ENCODE results near the gene PPID. TPM values are rescaled to one million over a fixed set of nuclear protein-coding genes. Genes with fewer than 3 reads are reported as not detected.
"Not testable (repeated sequence)": the region's sequence is repeated elsewhere in the genome, so short reads cannot be mapped to it uniquely, and the experiment has no call there.

Gene PPID
- total RNA-seq, 1 experiment from 2014 or later, result 43.3 TPM

DNA sequence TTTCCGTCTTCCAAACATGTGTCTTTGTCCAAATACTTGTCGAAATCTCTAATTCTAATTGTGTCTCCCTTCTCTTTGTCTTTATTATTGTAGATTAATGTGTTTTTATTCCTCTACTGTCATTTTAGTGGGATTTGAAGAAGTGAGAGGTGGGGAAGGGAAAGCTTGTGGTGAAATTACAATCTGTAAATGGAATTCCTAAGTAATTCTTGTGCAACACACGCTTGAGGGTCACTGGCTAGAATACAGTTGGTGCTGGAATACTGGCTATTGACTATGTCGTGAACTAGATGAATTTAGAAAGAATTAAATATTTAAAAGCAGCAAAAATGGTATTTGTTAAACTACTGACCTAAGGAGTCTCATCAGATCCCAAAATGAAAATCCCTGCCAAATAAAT lies 34.9 kb upstream of the PPID start:
- Histone ChIP-seq H3K9me2 (replicated peaks; ENCODE audit: low read length) (no peaks in the 10 kb centered on the region), H3K9ac (ENCODE audit: low read length) (no peak overlapping the region), H3K9me3 (ENCODE audit: low read length) (no peaks in the 10 kb centered on the region), H3K4me3 (ENCODE audit: low read length) (no peak overlapping the region), H3K36me3 (ENCODE audit: low read depth, low read length) (no peaks in the 10 kb centered on the region), H4K20me1 (ENCODE audit: low read length) (no peaks in the 10 kb centered on the region), H3K27me3 (ENCODE audit: low read length) (no peaks in the 10 kb centered on the region), H3K27ac (ENCODE audit: low read length) (no peak overlapping the region), H3K4me1 (ENCODE audit: insufficient read depth, low read length) (no peaks in the 10 kb centered on the region), H3F3A (ENCODE audit: low read length, unreplicated experiment) (no peaks in the 10 kb centered on the region), H3K4me2 (ENCODE audit: low read length) (no peak overlapping the region), H2AFZ (ENCODE audit: low read length) (no peak overlapping the region), H3K79me2 (ENCODE audit: low read length) (no peaks in the 10 kb centered on the region)
- TF ChIP-seq, protein P1, sequence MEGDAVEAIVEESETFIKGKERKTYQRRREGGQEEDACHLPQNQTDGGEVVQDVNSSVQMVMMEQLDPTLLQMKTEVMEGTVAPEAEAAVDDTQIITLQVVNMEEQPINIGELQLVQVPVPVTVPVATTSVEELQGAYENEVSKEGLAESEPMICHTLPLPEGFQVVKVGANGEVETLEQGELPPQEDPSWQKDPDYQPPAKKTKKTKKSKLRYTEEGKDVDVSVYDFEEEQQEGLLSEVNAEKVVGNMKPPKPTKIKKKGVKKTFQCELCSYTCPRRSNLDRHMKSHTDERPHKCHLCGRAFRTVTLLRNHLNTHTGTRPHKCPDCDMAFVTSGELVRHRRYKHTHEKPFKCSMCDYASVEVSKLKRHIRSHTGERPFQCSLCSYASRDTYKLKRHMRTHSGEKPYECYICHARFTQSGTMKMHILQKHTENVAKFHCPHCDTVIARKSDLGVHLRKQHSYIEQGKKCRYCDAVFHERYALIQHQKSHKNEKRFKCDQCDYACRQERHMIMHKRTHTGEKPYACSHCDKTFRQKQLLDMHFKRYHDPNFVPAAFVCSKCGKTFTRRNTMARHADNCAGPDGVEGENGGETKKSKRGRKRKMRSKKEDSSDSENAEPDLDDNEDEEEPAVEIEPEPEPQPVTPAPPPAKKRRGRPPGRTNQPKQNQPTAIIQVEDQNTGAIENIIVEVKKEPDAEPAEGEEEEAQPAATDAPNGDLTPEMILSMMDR (conservative IDR thresholded peaks at IDR 0.05; ENCODE audit: low read depth, low read length), result no peak
- TF ChIP-seq EZH2phosphoT487 (IDR thresholded peaks at IDR 0.05; ENCODE audit: borderline replicate concordance, low read length) (no peak), EZH2 (IDR thresholded peaks at IDR 0.05; ENCODE audit: low read length, unreplicated experiment) (no peak)
- DNase-seq (no peak), ATAC-seq (no peak)
- ChIA-PET POLR2A (ENCODE audit: unreplicated experiment) (no interaction called here), CTCF (no interaction called here)
- BruUV-seq (replicated peaks), result no TSS peak
- intact Hi-C loops (cut with micrococcal nuclease), result no loop called here

DNA sequence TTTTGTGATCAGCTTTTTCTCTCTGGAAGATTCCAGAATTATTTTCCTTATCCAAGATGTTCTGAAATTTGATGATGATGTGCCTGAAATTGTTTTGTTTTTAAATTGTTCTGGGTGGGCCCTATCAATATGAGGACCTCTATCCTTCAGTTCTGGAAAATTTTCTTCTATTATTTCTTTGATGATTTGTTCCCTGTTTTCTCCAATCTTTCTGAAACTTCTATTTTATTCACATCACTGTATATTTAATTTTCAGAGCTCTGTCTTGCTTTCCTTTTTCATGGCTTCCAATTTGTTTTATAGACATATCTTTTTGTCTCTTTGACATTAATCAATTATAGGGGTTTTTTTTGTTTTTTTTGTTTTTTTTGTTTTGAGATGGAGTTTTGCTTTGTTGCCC lies 33.4 kb upstream of the PPID start:
- H4K20me1 ChIP-seq (ENCODE audit: low read length), result no peaks in the 10 kb centered on the region
- no peak overlapping the region for H3K9ac ChIP-seq (ENCODE audit: low read length)
- DNase-seq (no peak), ATAC-seq (no peak)
- H3K4me3 ChIP-seq (ENCODE audit: low read length), result no peak overlapping the region
- no peak overlapping the region for H3K27ac ChIP-seq (ENCODE audit: low read length)
- H3K27me3 ChIP-seq (ENCODE audit: low read length), result no peaks in the 10 kb centered on the region
- POLR2A ChIA-PET (ENCODE audit: unreplicated experiment), result no interaction called here
- H3K9me3 ChIP-seq (ENCODE audit: low read length), result no peaks in the 10 kb centered on the region
- no peak overlapping the region for H2AFZ ChIP-seq (ENCODE audit: low read length)
- intact Hi-C loops (cut with micrococcal nuclease), result no loop called here
- BruUV-seq (replicated peaks), result no TSS peak
- no peak overlapping the region for H3K4me2 ChIP-seq (ENCODE audit: low read length)
- CTCF ChIA-PET, result no interaction called here
- no peaks in the 10 kb centered on the region for H3K36me3 ChIP-seq (ENCODE audit: low read depth, low read length)
- H3K79me2 ChIP-seq (ENCODE audit: low read length), result no peaks in the 10 kb centered on the region
- H3K4me1 ChIP-seq (ENCODE audit: insufficient read depth, low read length), result no peaks in the 10 kb centered on the region
- H3F3A ChIP-seq (ENCODE audit: low read length, unreplicated experiment), result no peaks in the 10 kb centered on the region
- no peaks in the 10 kb centered on the region for H3K9me2 ChIP-seq (replicated peaks; ENCODE audit: low read length)
- TF ChIP-seq, protein P1 (conservative IDR thresholded peaks at IDR 0.05; ENCODE audit: low read depth, low read length), result no peak
- TF ChIP-seq EZH2phosphoT487 (IDR thresholded peaks at IDR 0.05; ENCODE audit: borderline replicate concordance, low read length), result no peak
- no peak for TF ChIP-seq EZH2 (IDR thresholded peaks at IDR 0.05; ENCODE audit: low read length, unreplicated experiment)

DNA sequence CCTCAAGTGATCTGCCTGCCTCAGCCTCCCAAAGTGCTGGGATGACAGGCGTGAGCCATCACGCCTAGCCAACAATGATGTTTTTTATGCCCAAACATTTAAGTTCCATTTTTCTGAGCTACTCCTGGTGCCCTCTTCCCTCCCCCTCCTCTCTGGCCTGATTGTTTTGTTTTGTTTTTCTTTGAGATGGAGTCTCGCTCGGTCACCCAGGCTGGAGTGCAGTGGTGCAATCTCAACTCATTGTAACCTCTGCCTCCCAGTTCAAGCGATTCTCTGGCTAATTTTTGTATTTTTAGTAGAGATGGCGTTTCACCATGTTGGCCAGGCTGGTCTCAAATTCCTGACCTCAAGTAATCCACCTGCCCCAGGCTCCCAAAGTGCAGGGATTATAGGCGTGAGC lies 32.6 kb upstream of the PPID start:
- H3K9me2 ChIP-seq (replicated peaks; ENCODE audit: low read length); H3K9ac ChIP-seq (ENCODE audit: low read length); H3K27me3 ChIP-seq (ENCODE audit: low read length); H3K4me2 ChIP-seq (ENCODE audit: low read length); H3F3A ChIP-seq (ENCODE audit: low read length, unreplicated experiment); intact Hi-C loops (cut with micrococcal nuclease); POLR2A ChIA-PET (ENCODE audit: unreplicated experiment); DNase-seq; BruUV-seq (replicated peaks); H3K4me1 ChIP-seq (ENCODE audit: insufficient read depth, low read length); H3K79me2 ChIP-seq (ENCODE audit: low read length); CTCF ChIA-PET; H3K27ac ChIP-seq (ENCODE audit: low read length); H3K4me3 ChIP-seq (ENCODE audit: low read length); H3K36me3 ChIP-seq (ENCODE audit: low read depth, low read length); H3K9me3 ChIP-seq (ENCODE audit: low read length); ATAC-seq; H2AFZ ChIP-seq (ENCODE audit: low read length); H4K20me1 ChIP-seq (ENCODE audit: low read length): not testable (repeated sequence)

Measured in PC-3 (cell line).